Kidney tubule cell (primary cell): Measurements from ENCODE around the gene GSE1.
A peak's percentile ranks its signal among the peaks of the same experiment; 100 is the strongest.

ENCODE experiments used
- DNase-seq: peaks from one replicate; pipeline ENCODE4 v3.0.0-alpha.2; 2018; ENCODE audit warnings: low spot score

GSE1 gene

GRCh38 chr16:85606904-85607303, 6.2 kb upstream of the GSE1 start:
- DNase-seq = no peak

DNA sequence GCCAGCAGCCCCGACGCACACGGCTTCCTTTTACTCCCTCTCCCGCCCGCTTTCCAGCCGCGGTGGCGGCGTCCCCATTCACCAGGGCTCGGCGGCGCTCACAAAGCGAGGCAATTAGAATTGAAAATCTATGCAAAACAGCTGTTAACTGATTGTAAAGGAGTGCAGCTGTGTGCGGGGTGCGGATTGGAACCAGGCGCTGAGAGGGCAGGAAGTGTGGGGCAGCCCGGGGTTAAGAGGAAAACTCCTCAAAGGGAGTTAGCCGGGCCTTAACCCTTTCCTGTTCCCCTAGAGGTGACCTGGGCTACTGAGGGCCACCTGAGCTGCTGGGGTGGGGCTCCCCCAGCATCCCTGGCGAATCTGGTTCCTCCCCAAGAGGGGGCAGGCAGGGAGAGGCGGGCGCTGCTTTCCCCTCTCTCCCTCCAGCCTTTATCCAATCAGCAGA, 5.8 kb upstream of the GSE1 start:
- DNase-seq = no peak

GRCh38 chr16:85607796-85608514, 5.2 kb upstream of the GSE1 start:
- DNase-seq = no peak

- no peak for DNase-seq
Observed at GRCh38 chr16:85608515-85608885, 4.6 kb upstream of the GSE1 start.

DNA sequence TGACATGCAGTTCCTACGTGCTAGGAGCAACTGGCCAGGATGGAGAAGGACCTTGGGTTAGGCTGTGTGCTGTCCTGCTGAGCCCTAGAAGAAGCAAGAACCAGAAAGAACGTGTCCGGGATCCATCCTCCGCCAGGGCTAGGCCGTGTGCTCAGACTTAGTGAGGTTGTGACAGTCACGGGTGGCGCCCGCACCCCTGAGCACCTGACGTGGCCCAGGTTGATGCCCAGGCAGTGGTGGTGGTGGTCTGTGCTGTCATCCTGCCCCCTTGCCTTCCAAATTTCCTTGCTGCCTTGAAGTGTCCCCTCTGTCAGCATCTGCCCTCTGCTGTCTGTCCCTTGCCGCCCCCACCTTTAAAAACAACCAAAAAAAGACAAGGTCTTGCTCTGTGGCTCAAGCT, 4.2 kb upstream of the GSE1 start:
- DNase-seq = no peak

DNA sequence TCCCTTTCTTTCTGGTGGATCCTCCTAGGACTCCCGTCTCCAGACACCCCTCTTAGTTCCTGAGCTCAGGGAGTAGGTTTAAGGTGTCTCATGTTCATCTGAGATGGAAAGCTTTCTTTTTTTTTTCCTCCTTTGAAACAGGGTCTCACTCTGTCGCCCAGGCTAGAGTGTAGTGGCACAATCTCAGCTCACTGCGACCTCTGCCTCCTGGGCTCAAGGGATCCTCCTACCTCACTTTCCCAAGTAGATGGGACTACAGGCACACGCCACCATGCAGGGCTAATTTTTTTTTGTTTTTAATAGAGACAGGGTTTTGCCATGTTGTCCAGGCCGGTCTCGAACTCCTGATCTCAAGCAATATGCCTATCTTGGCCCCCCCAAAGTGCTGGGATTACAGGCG, 3.6 kb upstream of the GSE1 start:
- no peak for DNase-seq

- DNase-seq = no peak
Observed at GRCh38 chr16:85610059-85610445, 3.1 kb upstream of the GSE1 start.

DNA sequence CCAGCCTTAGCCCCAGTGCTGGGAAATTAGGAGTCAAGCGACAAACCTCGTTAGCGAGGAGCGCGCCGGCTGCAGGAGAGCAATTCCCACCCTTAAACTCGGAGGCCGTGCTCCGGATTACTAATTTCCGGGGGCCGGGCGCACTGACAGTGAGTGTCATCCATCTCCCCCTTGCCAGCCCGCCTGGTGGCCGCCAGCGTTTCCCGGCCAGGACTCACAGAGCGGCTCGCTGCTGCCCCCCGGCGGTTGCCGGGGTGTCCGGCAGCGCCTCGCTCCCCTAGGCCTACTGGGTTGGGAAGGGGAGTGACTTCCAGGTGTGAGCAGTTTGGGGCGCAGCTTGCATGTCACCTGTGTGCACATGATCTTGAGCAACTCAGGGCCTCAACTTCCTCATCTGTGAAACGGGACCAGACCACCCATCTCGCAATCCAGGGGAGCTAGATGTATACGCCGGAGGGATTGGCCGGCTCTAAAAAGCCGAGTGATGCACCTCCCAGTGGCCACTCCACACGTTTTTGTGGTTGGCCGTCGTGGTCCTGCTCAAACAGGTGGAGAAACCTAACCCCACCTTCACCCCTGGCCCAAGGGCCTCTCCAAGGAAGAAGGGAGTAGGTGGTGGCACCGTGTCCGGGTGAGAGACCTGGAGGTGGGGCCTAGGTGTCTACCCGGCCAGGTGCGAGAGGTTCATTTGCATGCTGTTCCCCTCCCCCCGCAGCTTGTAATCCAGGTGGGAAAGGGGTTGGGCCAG, 2.5 kb upstream of the GSE1 start:
- DNase-seq = peak; percentile 88

DNA sequence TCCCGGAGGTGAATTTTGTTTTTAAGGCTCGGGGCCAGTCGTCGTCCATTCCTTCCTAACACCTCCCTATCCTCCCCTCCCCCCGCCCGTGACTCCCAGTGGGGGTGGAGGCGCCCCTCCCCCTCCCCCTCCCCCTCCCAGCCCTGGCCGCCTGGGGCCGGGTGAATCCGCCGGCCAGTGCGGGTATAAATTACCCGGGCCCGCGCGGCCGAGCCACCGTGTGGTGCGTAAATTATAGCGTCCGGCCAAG, 2.0 kb upstream of the GSE1 start:
- no peak for DNase-seq

- DNase-seq = peak; percentile 80
Observed at GRCh38 chr16:85611444-85612190, 1.5 kb upstream of the GSE1 start.

GRCh38 chr16:85612191-85612800, 826 bp upstream of the GSE1 start:
- DNase-seq = peak; percentile 97

DNA sequence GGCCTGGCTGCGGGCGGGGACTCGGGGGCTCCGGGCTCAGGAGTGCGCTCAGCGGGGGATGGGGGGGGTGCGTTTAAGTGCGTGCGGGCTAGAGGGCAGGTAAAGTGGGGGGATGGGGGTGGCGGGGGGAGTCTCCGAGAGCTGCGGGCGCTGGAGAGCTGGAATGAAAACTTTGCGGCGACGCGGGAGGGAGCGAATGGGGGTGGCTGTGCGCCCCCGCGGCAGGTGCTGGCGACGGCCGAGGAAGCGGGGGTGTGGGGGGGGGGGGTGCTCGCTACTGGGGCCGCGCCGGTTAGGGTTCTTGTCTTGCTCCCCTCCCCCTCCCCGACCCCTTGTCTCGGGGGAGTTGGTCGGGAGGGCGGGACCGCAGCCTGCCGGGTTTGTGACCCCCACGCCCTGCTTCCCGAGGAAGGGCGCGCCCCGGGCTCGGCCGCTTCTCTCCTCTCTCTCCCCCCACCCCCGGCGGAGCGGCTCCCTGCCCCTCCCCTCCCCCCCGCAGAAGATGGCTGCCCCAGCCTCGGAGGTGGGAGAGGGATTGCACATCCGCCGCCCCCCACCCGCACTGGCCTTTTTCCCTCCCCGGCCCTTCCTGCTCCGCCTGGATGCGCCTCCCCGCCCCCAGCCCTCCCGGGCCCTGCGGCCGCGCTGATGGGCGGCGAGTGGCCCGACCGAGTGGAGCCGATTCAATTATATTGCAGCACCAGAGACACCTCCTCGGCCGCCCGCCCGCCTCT, 649 bp downstream of the GSE1 start:
- peak; percentile 76 for DNase-seq

GRCh38 chr16:85614338-85615013, 1.4 kb downstream of the GSE1 start:
- DNase-seq = no peak

DNA sequence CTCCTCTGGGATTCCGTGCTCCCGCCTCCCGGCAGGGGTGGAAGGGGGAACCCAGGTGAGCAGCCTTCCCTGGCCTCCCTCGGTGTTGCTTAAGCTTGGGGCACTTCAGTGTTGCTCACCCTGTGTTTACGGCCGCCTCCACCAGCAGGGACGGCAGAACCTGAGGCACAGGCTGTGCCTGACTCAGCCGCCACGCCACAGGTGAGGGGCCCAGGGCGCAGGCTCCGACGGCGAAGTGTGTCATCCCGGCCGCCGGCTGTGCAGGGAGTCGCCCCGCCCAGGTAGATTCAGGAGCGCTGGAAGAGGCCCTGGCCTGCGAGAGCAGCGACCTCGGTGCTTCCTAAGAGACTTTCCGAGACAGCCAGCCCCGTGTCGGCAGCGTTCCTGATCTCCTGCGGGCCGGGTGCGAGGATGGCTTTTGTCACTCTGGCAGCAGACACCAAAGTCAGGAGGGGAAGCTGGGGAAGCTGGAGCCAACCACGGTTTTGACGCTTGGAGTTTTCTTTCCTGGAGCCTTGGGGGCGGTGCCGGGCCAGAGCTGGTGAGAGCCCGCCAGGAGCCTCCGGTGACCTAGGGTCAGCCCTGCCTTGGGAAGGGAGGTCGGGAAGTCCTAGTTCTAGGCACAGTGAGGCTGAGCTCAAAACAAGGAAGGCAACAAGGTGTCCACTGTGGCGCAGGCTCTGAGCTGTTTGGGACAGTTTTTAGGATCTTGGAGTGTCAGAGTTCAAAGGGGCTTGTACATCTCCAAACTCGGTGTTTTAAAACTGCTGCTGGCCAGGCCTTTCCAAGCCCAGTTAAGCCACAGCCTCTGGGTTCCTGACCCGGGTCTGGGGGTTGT, 2.1 kb downstream of the GSE1 start:
- DNase-seq = peak; percentile 94

DNA sequence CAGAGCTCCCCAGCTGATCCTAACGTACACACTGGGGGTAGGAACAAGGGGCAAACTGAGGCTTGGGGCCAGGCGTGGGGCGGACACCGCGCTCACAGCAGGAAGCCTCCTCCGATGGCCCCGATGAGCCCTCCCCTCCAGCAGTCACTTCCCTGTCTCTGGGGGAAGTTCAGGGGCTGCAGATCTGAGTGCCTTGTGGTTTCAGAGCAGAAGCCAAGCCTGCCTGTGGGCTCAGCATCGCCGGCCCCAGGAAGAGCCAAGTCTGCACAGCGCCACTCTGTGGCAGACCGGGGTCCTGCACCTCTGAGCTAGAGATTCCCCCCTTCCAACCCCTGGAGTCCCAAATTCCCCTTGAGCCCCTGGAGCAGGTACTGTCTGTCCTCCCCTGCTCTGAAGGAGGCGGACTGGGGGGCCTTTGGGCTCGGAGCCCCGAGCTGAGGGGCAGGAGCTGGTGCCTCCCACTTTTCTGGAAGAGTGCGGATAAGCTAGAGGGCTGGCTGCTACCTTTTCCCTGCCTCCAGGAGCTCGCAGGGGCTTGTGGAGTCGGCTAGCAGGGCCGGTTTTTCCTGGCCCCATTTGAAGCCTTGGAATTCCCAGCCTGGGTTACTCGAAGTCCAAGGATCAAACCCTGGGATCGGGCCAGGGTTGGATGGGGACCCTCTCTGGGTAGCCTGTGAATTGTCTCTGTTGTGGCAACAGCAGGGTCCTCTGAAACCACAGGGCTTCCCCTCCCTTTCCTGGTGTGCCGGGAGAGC, 2.9 kb downstream of the GSE1 start:
- DNase-seq = peak; percentile 75

DNA sequence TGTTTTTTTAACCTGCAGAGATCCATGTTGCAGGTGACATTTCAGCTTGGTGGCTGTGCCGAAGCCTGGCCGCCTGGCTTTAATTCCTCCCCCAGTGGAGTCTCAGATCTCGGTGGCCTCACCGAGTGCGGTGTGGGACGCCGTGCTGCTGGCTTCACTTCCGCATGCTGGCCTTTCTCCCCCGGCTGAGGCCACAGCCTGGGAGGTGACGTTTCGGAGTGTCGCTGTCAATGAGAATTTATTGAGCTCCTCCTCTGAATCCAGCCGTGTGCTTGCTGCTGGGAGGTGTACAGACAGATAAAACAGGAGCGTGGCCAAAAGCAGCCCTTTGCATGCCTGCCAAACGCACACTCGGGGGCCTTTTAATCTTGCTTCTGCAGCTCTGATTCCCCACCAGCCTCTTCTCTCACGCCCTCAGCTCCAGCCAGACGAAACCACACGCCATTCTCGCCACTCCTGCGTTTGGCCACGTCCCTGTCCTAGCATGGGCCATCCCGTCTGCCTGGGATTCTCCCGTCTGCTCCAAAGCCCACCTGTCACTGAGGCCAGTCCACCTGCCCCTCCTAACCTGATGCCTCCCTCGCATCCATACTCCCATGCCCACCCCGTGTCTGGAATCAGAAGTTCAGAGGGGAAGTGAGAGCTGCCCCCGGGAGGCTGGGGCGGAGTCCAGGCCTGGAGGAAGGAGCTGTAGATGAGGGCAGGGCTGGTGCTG, 3.6 kb downstream of the GSE1 start:
- peak; percentile 44 for DNase-seq

DNA sequence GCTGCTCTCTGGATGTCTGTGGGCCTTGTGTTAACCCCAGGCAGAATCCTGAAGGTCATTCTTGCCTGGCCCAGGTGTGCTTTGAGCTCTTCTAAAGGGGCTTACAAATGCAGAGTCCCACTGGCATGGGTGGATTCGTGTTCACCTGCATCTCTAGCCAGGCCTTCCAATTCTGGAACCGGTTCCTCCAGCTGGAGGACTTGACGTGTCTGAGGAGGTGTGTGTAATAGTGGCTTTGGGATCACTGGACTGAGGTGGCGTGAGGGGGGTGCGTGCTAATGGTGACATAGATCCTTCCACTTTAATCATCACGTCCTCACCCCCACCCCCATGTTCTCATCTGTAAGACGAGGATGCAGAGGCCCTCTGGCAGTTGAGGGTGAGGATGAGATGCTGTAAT, 4.8 kb downstream of the GSE1 start:
- DNase-seq = no peak

GRCh38 chr16:85618521-85618920, 5.4 kb downstream of the GSE1 start:
- DNase-seq = no peak
